Limb (tissue), 2 donors: Measurements from ENCODE around the gene ZSCAN1.
A peak's percentile ranks its signal among the peaks of the same experiment; 100 is the strongest.

Experiments used
- DNase-seq, 2 donors: peaks; one replicate each; pipeline ENCODE4 v3.0.0-alpha.2; 2016; ENCODE audit errors: extremely low spot score in 2 of 2

Gene ZSCAN1

GRCh38 chr19:58040751-58041525, 7.1 kb downstream of the ZSCAN1 start:
- no peak for DNase-seq

- DNase-seq, result no peak
These were observed 8.9 kb downstream of the ZSCAN1 start for GRCh38 chr19:58042495-58043340.

- DNase-seq, result no peak
These were observed 10.6 kb downstream of the ZSCAN1 start for GRCh38 chr19:58044391-58044790.

- no peak for DNase-seq
These were observed 11.1 kb downstream of the ZSCAN1 start for GRCh38 chr19:58044886-58045285.

GRCh38 chr19:58045411-58046050, 11.7 kb downstream of the ZSCAN1 start:
- no peak for DNase-seq

- no peak for DNase-seq
These were observed 13.0 kb downstream of the ZSCAN1 start for GRCh38 chr19:58046856-58047255.

- DNase-seq, result no peak
These were observed 13.8 kb downstream of the ZSCAN1 start for GRCh38 chr19:58047672-58048071.

- DNase-seq, result no peak
These were observed 18.4 kb downstream of the ZSCAN1 start for GRCh38 chr19:58052256-58052655.

- DNase-seq, result no peak
These were observed 19.8 kb downstream of the ZSCAN1 start for GRCh38 chr19:58053480-58054156.

- peak; percentile 49 to 75 for DNase-seq
These were observed 21.4 kb downstream of the ZSCAN1 start for GRCh38 chr19:58054901-58055874.

- no peak for DNase-seq
These were observed 22.4 kb downstream of the ZSCAN1 start for GRCh38 chr19:58056261-58056660.

GRCh38 chr19:58056861-58057260, 23.0 kb downstream of the ZSCAN1 start:
- DNase-seq, result no peak

GRCh38 chr19:58058467-58058866, 24.6 kb downstream of the ZSCAN1 start:
- DNase-seq, result no peak

- DNase-seq, result peak; percentile 92 to 96
These were observed 25.3 kb downstream of the ZSCAN1 start, which contains the start of gene ZNF135 for GRCh38 chr19:58059003-58059670. ZNF135 (plus strand) TSS chr19:58059282; CDS start chr19:58060003, 721 bp downstream.

- peak in 1 of 2 donors; percentile 13 for DNase-seq
These were observed 25.9 kb downstream of the ZSCAN1 start for GRCh38 chr19:58059671-58060078.

GRCh38 chr19:58060231-58060630, 26.4 kb downstream of the ZSCAN1 start:
- DNase-seq, result no peak

GRCh38 chr19:58063712-58064111, 29.9 kb downstream of the ZSCAN1 start:
- DNase-seq, result no peak

GRCh38 chr19:58067240-58067912, 33.6 kb downstream of the ZSCAN1 start:
- DNase-seq, result no peak

GRCh38 chr19:58079792-58080191, 46.0 kb downstream of the ZSCAN1 start:
- DNase-seq, result no peak
